NCI-H1930 (cell line): ENCODE results near the gene G3BP2.
"Not testable (repeated sequence)": the region's sequence is repeated elsewhere in the genome, so short reads cannot be mapped to it uniquely, and the experiment has no call there.

Experiments used
- DNase-seq, 2 experiments: peaks; one replicate each; lab custom pipeline; 2025; lab: John Stamatoyannopoulos, UW

G3BP2 gene

GRCh38 chr4:75683482-75684155 is 10.4 kb upstream of the G3BP2 start:
- no peak for DNase-seq

GRCh38 chr4:75679876-75680575 is 6.8 kb upstream of the G3BP2 start:
- no peak for DNase-seq

- DNase-seq: no peak
Observed at GRCh38 chr4:75678965-75679364, 5.8 kb upstream of the G3BP2 start.

DNA sequence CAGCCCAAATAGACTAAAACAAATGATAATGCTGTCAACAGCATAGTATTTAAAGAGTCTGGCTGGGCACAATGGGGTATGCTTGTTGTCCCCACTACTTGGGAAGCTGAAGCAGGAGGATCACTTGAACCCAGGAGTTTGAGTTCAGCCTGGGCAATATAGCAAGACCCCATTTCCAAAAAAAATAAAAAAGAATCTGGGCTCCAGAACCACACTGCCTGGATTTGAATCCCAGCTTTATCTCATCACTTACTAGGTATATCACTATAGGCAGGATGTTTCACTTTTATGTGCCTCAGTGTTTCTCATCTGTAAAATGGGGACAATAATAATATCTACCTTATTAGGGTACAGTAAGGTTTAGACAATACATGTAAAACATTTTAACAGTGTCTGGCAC is 5.3 kb upstream of the G3BP2 start:
- DNase-seq: no peak

GRCh38 chr4:75675004-75675531 is 1.9 kb upstream of the G3BP2 start:
- DNase-seq: no peak

DNA sequence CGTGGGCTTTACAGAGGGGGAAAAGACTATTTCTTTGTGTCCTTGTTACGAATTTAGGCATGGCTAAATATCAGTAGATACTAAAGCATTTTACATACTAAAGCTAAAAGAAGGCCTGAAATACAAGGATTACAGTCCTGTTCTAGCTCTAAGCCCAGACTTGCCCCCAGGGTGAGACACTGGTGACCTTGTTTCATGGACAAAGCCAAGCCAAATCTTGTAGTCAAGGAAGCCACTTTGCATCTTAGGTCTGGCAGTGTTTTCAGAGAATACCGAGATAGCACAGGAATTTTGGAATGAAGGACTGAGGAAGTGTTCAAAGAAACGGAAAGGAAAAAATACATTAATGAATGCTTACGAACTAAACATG is 733 bp upstream of the G3BP2 start:
- DNase-seq: no peak

DNA sequence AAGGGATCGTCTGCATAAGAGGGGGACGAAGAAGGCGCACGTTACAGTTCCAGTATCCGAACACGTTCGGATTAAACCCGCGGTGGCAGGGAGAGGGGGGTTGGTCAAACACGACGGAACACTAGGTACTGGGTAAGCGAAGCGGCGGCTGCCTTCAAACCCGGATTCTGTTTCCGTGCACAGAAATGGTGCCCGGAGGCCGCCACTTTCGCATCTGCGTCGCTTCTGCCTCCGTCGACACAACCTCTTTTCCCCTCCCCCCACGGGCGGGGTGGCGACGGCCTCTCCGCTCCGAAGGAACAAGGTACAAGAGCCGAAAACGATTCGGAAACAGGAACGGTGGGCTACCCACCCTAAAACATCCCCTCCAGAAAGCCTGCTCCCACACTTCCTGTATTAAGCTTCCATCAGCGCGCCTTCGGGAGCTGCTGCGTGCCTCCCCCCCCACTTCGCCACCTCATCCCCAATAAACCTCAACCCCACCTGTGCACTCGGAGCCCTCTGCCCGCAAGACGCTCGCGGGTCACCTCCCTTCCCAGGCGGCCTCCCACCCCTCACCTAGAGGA is 667 bp downstream of the G3BP2 start:
- DNase-seq: peak; percentile 19 to 23

DNA sequence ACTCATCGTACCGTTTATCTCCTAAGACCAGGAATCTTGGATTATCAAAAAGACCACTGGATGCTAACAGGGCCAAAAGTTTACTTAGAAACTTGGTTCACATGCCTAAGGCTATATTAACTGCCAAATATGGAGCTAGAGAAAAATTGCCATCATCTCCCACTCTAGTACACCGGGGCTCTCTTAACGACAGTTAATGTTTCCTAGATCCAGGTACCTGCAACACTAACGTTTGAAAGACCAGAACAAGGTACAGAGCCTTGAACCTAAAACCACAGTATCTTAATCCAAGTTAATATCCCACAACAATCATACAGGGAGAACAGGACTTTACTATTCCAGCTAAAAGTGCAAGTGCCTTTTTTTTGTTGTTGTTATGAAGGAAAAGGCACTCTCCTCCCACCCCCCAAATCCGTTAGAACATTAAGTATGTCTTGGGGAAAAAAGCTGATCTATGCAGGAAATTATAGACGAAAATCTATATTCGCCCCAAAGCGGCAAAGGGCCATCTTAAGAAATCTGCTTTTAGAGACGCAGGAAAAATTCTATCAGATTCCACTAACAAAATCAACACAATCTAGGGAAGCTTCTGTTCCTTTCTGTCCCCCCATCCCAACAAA is 1.3 kb downstream of the G3BP2 start:
- DNase-seq: no peak

- no peak for DNase-seq
Observed at GRCh38 chr4:75668596-75668995, 4.6 kb downstream of the G3BP2 start.

DNA sequence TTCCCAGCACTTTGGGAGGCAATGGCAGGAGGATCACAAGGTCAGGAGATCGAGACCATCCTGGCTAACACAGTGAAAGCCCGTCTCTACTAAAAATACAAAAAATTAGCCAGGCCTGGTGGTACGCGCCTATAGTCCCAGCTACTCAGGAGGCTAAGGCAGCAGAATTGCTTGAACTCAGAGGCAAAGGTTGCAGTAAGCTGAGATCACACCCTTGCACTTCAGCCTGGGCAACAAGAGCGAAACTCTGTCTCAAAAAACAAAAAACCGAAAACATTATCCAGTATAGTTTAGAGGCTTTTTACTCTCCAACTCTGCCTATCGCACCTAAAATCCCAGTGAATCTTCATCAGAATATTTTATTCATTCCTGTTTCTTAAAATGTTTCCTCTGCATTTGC is 5.6 kb downstream of the G3BP2 start:
- DNase-seq: not testable (repeated sequence)

DNA sequence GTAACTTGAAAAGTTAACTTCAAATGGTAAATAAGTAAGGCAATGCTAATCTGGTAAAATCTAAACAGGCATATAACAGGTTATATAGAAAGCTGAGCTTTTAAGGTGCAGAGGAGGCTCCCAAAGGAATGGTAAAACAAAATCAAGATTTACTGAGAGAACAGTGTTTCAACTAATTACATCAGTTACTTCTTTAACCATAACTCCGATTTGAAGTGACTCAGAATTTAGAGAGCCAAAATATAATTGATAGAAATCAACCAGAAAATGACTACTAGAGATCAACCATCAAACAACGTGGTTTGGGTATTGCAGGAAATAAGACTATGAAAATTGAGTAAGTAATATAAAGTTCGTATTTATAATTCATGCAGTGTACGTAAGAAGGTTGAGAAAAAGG is 6.9 kb downstream of the G3BP2 start:
- DNase-seq: no peak

DNA sequence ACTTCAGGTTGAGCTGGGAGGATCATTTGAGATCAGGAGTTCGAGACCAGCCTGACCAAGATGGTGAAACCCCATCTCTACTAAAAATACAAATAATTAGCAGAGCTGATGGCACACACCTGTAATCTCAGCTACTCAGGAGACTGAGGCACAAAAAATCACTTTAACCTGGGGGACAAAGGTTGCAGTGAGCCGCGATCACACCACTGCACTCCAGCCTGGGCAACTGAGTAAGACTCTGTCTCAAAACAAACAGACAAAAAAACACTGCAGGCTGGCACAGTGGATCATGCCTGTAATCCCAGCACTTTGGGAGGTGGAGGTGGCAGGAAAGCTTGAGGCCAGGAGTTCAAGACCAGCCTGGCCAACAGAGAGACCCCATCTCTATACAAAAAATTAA is 8.6 kb downstream of the G3BP2 start:
- not testable (repeated sequence) for DNase-seq

GRCh38 chr4:75662626-75663025 is 10.6 kb downstream of the G3BP2 start:
- no peak for DNase-seq

GRCh38 chr4:75660491-75660890 is 12.7 kb downstream of the G3BP2 start:
- no peak for DNase-seq

- no peak for DNase-seq
Observed at GRCh38 chr4:75659512-75660031, 13.6 kb downstream of the G3BP2 start.

- DNase-seq: no peak
Observed at GRCh38 chr4:75658876-75659275, 14.3 kb downstream of the G3BP2 start.

- no peak for DNase-seq
Observed at GRCh38 chr4:75655562-75655961, 17.6 kb downstream of the G3BP2 start.

GRCh38 chr4:75654905-75655304 is 18.3 kb downstream of the G3BP2 start:
- DNase-seq: no peak

DNA sequence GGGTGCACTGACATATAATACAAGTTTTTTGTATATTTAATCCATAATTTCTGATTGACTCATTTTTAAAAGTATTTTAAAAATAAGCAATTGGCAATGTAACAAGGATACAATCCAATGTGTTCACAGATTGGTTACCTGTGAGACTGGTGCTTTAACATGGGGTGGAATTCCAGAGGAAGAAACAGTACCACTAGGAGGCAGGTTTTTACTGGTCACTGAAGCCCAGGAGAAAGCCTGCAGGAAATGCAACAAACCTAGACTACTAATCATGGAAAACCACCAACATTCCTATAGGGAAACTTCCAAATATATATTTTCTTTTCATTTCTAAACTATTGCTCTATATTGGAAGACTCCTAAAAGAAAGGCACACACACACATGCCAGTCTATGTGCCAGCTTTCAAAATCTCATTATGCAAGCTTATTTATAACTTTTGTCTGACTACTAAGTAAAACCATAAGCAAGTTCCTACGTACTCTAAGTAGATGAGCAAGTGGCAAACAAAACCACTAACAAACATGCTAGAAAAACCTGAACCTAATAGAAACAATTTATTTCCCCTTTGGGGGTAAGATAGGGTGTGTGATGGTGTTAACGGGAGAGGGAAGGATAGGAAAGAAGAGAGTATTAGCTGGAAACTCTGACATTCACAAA is 19.2 kb downstream of the G3BP2 start:
- no peak for DNase-seq

DNA sequence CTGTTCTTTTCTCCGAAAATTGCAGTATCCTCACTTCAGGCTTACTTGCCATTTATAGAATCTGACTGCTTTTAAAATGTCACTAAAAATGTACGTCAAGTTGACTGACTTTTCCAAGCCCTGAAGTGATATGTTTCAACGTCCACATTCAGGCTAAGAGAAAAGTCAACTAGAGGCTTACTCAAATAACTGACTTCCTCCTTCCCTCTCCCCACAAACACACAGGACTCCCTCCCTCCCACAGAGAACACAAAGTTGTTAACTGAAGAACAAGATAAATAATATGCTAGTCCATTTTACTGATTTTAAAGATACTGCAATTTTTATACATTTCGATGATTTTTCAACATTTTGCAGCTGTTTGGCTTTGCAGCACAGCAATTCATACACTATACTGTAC is 29.1 kb downstream of the G3BP2 start:
- DNase-seq: no peak

DNA sequence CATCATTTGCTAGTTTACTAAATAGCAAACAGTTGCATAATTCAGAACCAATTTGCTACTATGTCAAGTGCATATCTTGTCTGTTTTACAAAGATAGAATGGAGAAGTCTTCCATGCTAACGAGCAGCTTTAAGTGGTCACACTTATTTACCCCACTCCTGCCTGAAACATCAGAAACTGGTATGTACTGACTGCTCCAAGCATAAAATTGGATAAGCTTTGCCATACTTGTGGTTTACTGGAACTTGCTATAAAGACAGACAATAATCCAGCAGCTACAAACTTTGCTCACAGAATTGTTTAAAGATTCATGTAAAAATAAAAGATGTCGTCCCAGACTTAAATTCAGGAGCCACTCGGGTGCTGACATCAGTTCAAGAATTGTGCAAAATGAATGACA is 29.6 kb downstream of the G3BP2 start:
- no peak for DNase-seq

GRCh38 chr4:75639124-75639695 is 34.0 kb downstream of the G3BP2 start:
- DNase-seq: no peak
